A673 (cell line): ENCODE measurements around the gene HDAC3. TPM values are rescaled to one million over a fixed set of nuclear protein-coding genes. Genes with fewer than 3 reads are reported as not detected.
A peak's percentile ranks its signal among the peaks of the same experiment; 100 is the strongest.

Experiments
- BruUV-seq: library from RNA; stranded (reverse); fragments of 400-500 nt; replicated peaks from 2 replicates; lab custom pipeline; 2021; lab: Mats Ljungman, UMichigan
- CTCF ChIA-PET: fragments of 300-600 bp; sonication (Branson Sonifier 250); formaldehyde crosslinking; loops from one replicate; lab custom pipeline; 2022; ENCODE audit warnings: antibody characterized with exemption; lab: Charles Lee
- POLR2A ChIA-PET: fragments of 300-600 bp; sonication (Branson Sonifier 250); formaldehyde crosslinking; loops from one replicate; lab custom pipeline; 2022; ENCODE audit warnings: antibody characterized with exemption; ENCODE audit not compliant: low non-redundant PET; lab: Charles Lee
- DNase-seq: peaks from one replicate; pipeline ENCODE4 v3.0.0-alpha.2; 2015; ENCODE audit warnings: low spot score
- H3K27ac ChIP-seq: fragments of 200-600 bp; sonication (generic); 2 replicates; pipeline ENCODE4 v1.5.1; 2016; ENCODE audit warnings: mixed run types, low read depth, mild to moderate bottlenecking, mixed read lengths, antibody characterized with exemption, low read length; ENCODE audit not compliant: poor library complexity, severe bottlenecking
- H3K27me3 ChIP-seq: fragments of 200-600 bp; sonication (generic); replicated peaks from 2 replicates; pipeline ENCODE4 v1.6.1; 2017; ENCODE audit warnings: mixed run types, low read depth, mild to moderate bottlenecking, mixed read lengths, antibody characterized with exemption, low read length; ENCODE audit not compliant: insufficient read depth, poor library complexity
- H3K36me3 ChIP-seq: fragments of 200-600 bp; sonication (generic); 2 replicates; pipeline ENCODE4 v1.6.1; 2016; ENCODE audit warnings: mixed run types, mild to moderate bottlenecking, mixed read lengths, antibody characterized with exemption, low read length; ENCODE audit not compliant: insufficient read depth, poor library complexity, severe bottlenecking
- H3K4me1 ChIP-seq: fragments of 200-600 bp; sonication (generic); 2 replicates; pipeline ENCODE4 v1.6.1; 2017; ENCODE audit warnings: mixed run types, mild to moderate bottlenecking, mixed read lengths, antibody characterized with exemption, low read length; ENCODE audit not compliant: insufficient read depth, poor library complexity, severe bottlenecking
- H3K4me3 ChIP-seq: fragments of 200-600 bp; sonication (generic); 2 replicates; pipeline ENCODE4 v1.5.1; 2016; ENCODE audit warnings: low read depth, mixed run types, mild to moderate bottlenecking, mixed read lengths, low read length; ENCODE audit not compliant: poor library complexity, severe bottlenecking
- H3K9me3 ChIP-seq: fragments of 200-600 bp; sonication (generic); 2 replicates; pipeline ENCODE4 v1.6.1; 2016; ENCODE audit warnings: mixed run types, low read depth, mild to moderate bottlenecking, mixed read lengths, antibody characterized with exemption, low read length; ENCODE audit not compliant: poor library complexity, severe bottlenecking
- EZH2 ChIP-seq: fragments of 200-600 bp; sonication (generic); IDR thresholded peaks from 2 replicates; pipeline ENCODE4 v1.6.1; 2017; ENCODE audit warnings: borderline replicate concordance, low read depth, mild to moderate bottlenecking, mixed read lengths, antibody characterized with exemption, low read length; ENCODE audit not compliant: poor library complexity, severe bottlenecking
- intact Hi-C: fragments of 100-400 bp; cut with micrococcal nuclease; formaldehyde crosslinking; loops from one replicate; pipeline ENCODE4 v1.10.0; 2022; ENCODE audit not compliant: unreplicated experiment
- total RNA-seq: library from RNA; stranded (reverse); gene quantifications from 2 replicates; pipeline ENCODE4 v1.2.3, GENCODE V29; 2021
- TF ChIP-seq, protein P1 (sequence below): fragments of 300-800, 200-600 bp; sonication (generic); conservative IDR thresholded peaks from 2 replicates; pipeline ENCODE4 v1.5.1; 2017; ENCODE audit warnings: low read depth, mild to moderate bottlenecking, antibody characterized with exemption, low read length, moderate library complexity, mixed read lengths

HDAC3 gene
- total RNA-seq, 1 experiment from 2014 or later: 93.1 TPM

DNA sequence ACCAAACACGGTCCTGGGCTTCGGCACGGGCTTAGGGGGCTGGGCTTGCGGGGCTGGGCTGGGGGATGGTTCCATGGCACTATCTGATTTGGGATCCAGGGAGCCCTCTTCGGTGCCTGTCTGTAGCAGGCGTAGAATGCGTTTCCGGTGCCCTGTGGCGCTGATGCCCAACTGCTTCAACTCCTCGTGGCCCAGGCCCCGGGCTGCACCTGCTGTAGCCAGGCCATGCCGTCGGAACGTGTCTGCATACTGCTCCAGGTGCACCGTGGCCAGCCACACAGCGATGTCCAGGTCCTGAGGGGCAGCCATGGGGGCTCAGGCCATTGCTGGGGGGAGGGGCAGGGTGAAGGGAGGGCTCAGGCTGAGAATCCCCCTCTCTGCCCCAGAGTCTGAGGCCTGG, 43.5 kb upstream of the HDAC3 start:
- H3K27ac ChIP-seq: no peak overlapping the region
- intact Hi-C loops: no loop called here
- no peak for DNase-seq
- POLR2A ChIA-PET: interaction anchor here (0.5 kb wide), 1 partner anchor 13 kb away, joined by 4 read pairs; no protein-coding TSS in a partner anchor
- no peaks in the 10 kb centered on the region for H3K36me3 ChIP-seq
- H3K27me3 ChIP-seq: no peaks in the 10 kb centered on the region
- peaks cover 9% of the 10 kb centered on the region for H3K4me1 ChIP-seq
- no peaks in the 10 kb centered on the region for H3K9me3 ChIP-seq
- BruUV-seq: no TSS peak
- no peak overlapping the region for H3K4me3 ChIP-seq
- TF ChIP-seq, protein P1, sequence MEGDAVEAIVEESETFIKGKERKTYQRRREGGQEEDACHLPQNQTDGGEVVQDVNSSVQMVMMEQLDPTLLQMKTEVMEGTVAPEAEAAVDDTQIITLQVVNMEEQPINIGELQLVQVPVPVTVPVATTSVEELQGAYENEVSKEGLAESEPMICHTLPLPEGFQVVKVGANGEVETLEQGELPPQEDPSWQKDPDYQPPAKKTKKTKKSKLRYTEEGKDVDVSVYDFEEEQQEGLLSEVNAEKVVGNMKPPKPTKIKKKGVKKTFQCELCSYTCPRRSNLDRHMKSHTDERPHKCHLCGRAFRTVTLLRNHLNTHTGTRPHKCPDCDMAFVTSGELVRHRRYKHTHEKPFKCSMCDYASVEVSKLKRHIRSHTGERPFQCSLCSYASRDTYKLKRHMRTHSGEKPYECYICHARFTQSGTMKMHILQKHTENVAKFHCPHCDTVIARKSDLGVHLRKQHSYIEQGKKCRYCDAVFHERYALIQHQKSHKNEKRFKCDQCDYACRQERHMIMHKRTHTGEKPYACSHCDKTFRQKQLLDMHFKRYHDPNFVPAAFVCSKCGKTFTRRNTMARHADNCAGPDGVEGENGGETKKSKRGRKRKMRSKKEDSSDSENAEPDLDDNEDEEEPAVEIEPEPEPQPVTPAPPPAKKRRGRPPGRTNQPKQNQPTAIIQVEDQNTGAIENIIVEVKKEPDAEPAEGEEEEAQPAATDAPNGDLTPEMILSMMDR: no peak
- no peak for TF ChIP-seq EZH2
- CTCF ChIA-PET: interaction anchor here (1.6 kb wide), 1 partner anchor 88 kb away, joined by 6 read pairs; no protein-coding TSS in a partner anchor

DNA sequence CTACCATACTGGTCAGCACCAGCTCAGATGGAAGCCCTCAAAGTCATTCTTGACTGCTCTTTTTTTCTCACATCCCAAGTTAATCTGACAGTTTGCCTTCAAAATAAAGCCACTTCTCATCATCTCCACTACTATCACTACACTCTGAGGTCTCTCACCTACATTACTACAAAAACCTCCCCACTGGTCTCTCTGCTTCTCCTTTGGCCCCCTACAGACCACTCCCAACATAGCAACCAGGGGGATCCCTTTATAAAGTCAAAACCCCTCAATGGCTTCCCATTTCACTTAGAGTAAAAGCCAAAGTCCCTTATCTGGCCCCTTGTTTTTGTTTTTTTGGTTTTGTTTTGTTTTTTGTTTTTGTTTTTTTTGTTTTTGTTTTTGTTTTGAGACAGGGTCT, 40.8 kb upstream of the HDAC3 start:
- no TSS peak for BruUV-seq
- H3K4me3 ChIP-seq: no peak overlapping the region
- H3K9me3 ChIP-seq: no peaks in the 10 kb centered on the region
- no peaks in the 10 kb centered on the region for H3K36me3 ChIP-seq
- intact Hi-C loops: no loop called here
- TF ChIP-seq, protein P1: peak; percentile 40
- no peak for TF ChIP-seq EZH2
- ChIA-PET CTCF (no interaction called here), POLR2A (no interaction called here)
- H3K27me3 ChIP-seq: no peaks in the 10 kb centered on the region
- peak; percentile 54 for DNase-seq
- no peak overlapping the region for H3K27ac ChIP-seq
- peaks cover 19% of the 10 kb centered on the region for H3K4me1 ChIP-seq

DNA sequence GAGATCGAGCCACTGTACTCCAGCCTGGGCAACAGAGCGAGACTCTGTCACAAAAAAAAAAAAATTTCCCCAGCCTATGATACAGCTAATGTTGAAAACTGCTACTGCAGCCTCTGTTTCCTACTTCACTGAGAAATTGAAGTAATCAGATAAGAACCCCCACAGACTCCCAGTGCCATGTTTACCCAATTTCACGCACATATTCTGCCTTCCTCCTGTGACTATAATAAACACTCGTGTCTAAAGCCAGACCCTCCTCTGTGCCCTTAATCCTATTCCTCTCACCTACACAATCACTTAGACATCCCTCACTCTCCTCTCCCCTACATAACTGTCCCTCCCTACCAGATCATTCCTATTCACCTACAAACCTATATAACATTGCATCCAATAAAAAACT, 39.0 kb upstream of the HDAC3 start:
- H3K27me3 ChIP-seq: no peaks in the 10 kb centered on the region
- no peak for DNase-seq
- ChIA-PET CTCF (no interaction called here), POLR2A (no interaction called here)
- no peak overlapping the region for H3K27ac ChIP-seq
- intact Hi-C loops: no loop called here
- peaks cover 12% of the 10 kb centered on the region for H3K4me1 ChIP-seq
- TF ChIP-seq, protein P1: no peak
- H3K36me3 ChIP-seq: no peaks in the 10 kb centered on the region
- BruUV-seq: no TSS peak
- no peaks in the 10 kb centered on the region for H3K9me3 ChIP-seq
- H3K4me3 ChIP-seq: no peak overlapping the region
